IPS-15b (cell line): ENCODE measurements around the gene GALNT17.

ENCODE experiments used
- H3K27me3 ChIP-seq: one replicate; pipeline ENCODE4 v1.6.1; 2013; ENCODE audit warnings: low read length; ENCODE audit not compliant: control insufficient read depth, insufficient read depth
- H3K36me3 ChIP-seq: one replicate; pipeline ENCODE4 v1.6.1; 2013; ENCODE audit warnings: low read length; ENCODE audit not compliant: control insufficient read depth, insufficient read depth
- H3K4me1 ChIP-seq: one replicate; pipeline ENCODE4 v1.6.1; 2013; ENCODE audit warnings: mild to moderate bottlenecking, low read length; ENCODE audit not compliant: control insufficient read depth, insufficient read depth
- H3K4me3 ChIP-seq: one replicate; pipeline ENCODE4 v1.5.1; 2013; ENCODE audit warnings: low read depth, low read length
- H3K9ac ChIP-seq: one replicate; pipeline ENCODE4 v1.6.1; 2013; ENCODE audit warnings: low read depth, mild to moderate bottlenecking, low read length
- H3K9me3 ChIP-seq: one replicate; pipeline ENCODE4 v1.6.1; 2013; ENCODE audit warnings: mild to moderate bottlenecking, low read length; ENCODE audit not compliant: control insufficient read depth, insufficient read depth

Gene GALNT17

GRCh38 chr7:71267734-71268469 lies 136.0 kb downstream of the GALNT17 start:
- no peaks in the 10 kb centered on the region for H3K27me3 ChIP-seq
- no peaks in the 10 kb centered on the region for H3K36me3 ChIP-seq
- peaks cover 3% of the 10 kb centered on the region for H3K9me3 ChIP-seq
- H3K4me1 ChIP-seq: peaks cover 5% of the 10 kb centered on the region
- no peak overlapping the region for H3K4me3 ChIP-seq
- no peak overlapping the region for H3K9ac ChIP-seq

GRCh38 chr7:71270558-71270957 lies 138.6 kb downstream of the GALNT17 start:
- Histone ChIP-seq H3K4me1 (peaks cover 5% of the 10 kb centered on the region), H3K27me3 (no peaks in the 10 kb centered on the region), H3K36me3 (no peaks in the 10 kb centered on the region), H3K9ac (no peak overlapping the region), H3K9me3 (peaks cover under 1% of the 10 kb centered on the region), H3K4me3 (no peak overlapping the region)

GRCh38 chr7:71271203-71271602 lies 139.3 kb downstream of the GALNT17 start:
- Histone ChIP-seq H3K27me3 (no peaks in the 10 kb centered on the region), H3K4me3 (no peak overlapping the region), H3K4me1 (peaks cover 5% of the 10 kb centered on the region), H3K9ac (no peak overlapping the region), H3K36me3 (no peaks in the 10 kb centered on the region), H3K9me3 (no peaks in the 10 kb centered on the region)

GRCh38 chr7:71272509-71273490 lies 140.9 kb downstream of the GALNT17 start:
- Histone ChIP-seq H3K9ac (no peak overlapping the region), H3K4me3 (no peak overlapping the region), H3K36me3 (no peaks in the 10 kb centered on the region), H3K9me3 (no peaks in the 10 kb centered on the region), H3K27me3 (no peaks in the 10 kb centered on the region), H3K4me1 (peaks cover 2% of the 10 kb centered on the region)

GRCh38 chr7:71278257-71278656 lies 146.3 kb downstream of the GALNT17 start:
- Histone ChIP-seq H3K9ac (no peak overlapping the region), H3K4me3 (no peak overlapping the region), H3K9me3 (no peaks in the 10 kb centered on the region), H3K27me3 (no peaks in the 10 kb centered on the region), H3K4me1 (peaks cover 3% of the 10 kb centered on the region), H3K36me3 (no peaks in the 10 kb centered on the region)

GRCh38 chr7:71281261-71281660 lies 149.3 kb downstream of the GALNT17 start:
- H3K27me3 ChIP-seq: no peaks in the 10 kb centered on the region
- peaks cover 12% of the 10 kb centered on the region for H3K4me1 ChIP-seq
- no peaks in the 10 kb centered on the region for H3K9me3 ChIP-seq
- H3K9ac ChIP-seq: no peak overlapping the region
- H3K4me3 ChIP-seq: no peak overlapping the region
- no peaks in the 10 kb centered on the region for H3K36me3 ChIP-seq

- no peaks in the 10 kb centered on the region for H3K9me3 ChIP-seq
- no peak overlapping the region for H3K9ac ChIP-seq
- no peaks in the 10 kb centered on the region for H3K36me3 ChIP-seq
- H3K27me3 ChIP-seq: no peaks in the 10 kb centered on the region
- no peak overlapping the region for H3K4me3 ChIP-seq
- H3K4me1 ChIP-seq: peaks cover 12% of the 10 kb centered on the region
Observed at GRCh38 chr7:71283802-71284201, 151.9 kb downstream of the GALNT17 start.

GRCh38 chr7:71285571-71286145 lies 153.7 kb downstream of the GALNT17 start:
- Histone ChIP-seq H3K9ac (no peak overlapping the region), H3K36me3 (no peaks in the 10 kb centered on the region), H3K27me3 (no peaks in the 10 kb centered on the region), H3K9me3 (no peaks in the 10 kb centered on the region), H3K4me3 (no peak overlapping the region), H3K4me1 (peaks cover 12% of the 10 kb centered on the region)

- no peaks in the 10 kb centered on the region for H3K9me3 ChIP-seq
- H3K4me1 ChIP-seq: peaks cover 12% of the 10 kb centered on the region
- H3K27me3 ChIP-seq: no peaks in the 10 kb centered on the region
- H3K36me3 ChIP-seq: no peaks in the 10 kb centered on the region
- no peak overlapping the region for H3K4me3 ChIP-seq
- H3K9ac ChIP-seq: no peak overlapping the region
Observed at GRCh38 chr7:71286336-71286735, 154.4 kb downstream of the GALNT17 start.

- no peak overlapping the region for H3K9ac ChIP-seq
- H3K9me3 ChIP-seq: no peaks in the 10 kb centered on the region
- no peak overlapping the region for H3K4me3 ChIP-seq
- H3K4me1 ChIP-seq: peaks cover 12% of the 10 kb centered on the region
- no peaks in the 10 kb centered on the region for H3K36me3 ChIP-seq
- H3K27me3 ChIP-seq: no peaks in the 10 kb centered on the region
Observed at GRCh38 chr7:71286924-71287323, 155.0 kb downstream of the GALNT17 start.

GRCh38 chr7:71290452-71290851 lies 158.5 kb downstream of the GALNT17 start:
- no peak overlapping the region for H3K4me3 ChIP-seq
- H3K36me3 ChIP-seq: no peaks in the 10 kb centered on the region
- no peak overlapping the region for H3K9ac ChIP-seq
- H3K4me1 ChIP-seq: peaks cover 6% of the 10 kb centered on the region
- no peaks in the 10 kb centered on the region for H3K9me3 ChIP-seq
- no peaks in the 10 kb centered on the region for H3K27me3 ChIP-seq
